GM12878 (cell line): ENCODE data around the gene HAPLN2. TPM values are rescaled to one million over a fixed set of nuclear protein-coding genes. Genes with fewer than 3 reads are reported as not detected.

Experiments used
- BCL11A ChIP-seq: IDR thresholded peaks from 2 replicates; pipeline ENCODE4 v1.6.1; 2011; ENCODE audit warnings: low read depth, low read length
- BRCA1 ChIP-seq: IDR thresholded peaks from 2 replicates; pipeline ENCODE4 v1.6.1; 2011; ENCODE audit warnings: low read depth, low read length, improper control_type of control experiment
- CHD4 ChIP-seq: fragments of 200-600 bp; sonication (generic); IDR thresholded peaks from 2 replicates; pipeline ENCODE4 v1.6.1; 2016; ENCODE audit warnings: mild to moderate bottlenecking
- CTCF ChIP-seq, 3 experiments: IDR thresholded peaks in 2 of 3; conservative IDR thresholded peaks in 1 of 3; 2 replicates each; pipeline ENCODE4 v1.5.1; 2011; ENCODE audit warnings: low read depth in 3 of 3, low read length in 3 of 3, mild to moderate bottlenecking in 3 of 3, control low read depth in 2 of 3, moderate library complexity in 2 of 3, inconsistent platforms in 1 of 3, mixed read lengths in 1 of 3; ENCODE audit not compliant: control insufficient read depth in 2 of 3, insufficient read depth in 1 of 3; ENCODE audit errors: extremely low read depth in 1 of 3
- E2F4 ChIP-seq: IDR thresholded peaks from 2 replicates; pipeline ENCODE4 v1.6.1; 2012; ENCODE audit warnings: low read depth, low read length, improper control_type of control experiment
- E2F8 ChIP-seq: fragments of 450-650 bp; IDR thresholded peaks from 2 replicates; pipeline ENCODE4 v1.6.1; 2018; ENCODE audit warnings: mild to moderate bottlenecking, low read depth, moderate library complexity; ENCODE audit not compliant: partially characterized antibody
- EGR1 ChIP-seq, 2 experiments: IDR thresholded peaks; 1 replicate in 1 of 2; 2 replicates in 1 of 2; pipeline ENCODE4 v1.6.1; 2011 to 2012; ENCODE audit warnings: low read depth in 2 of 2, low read length in 2 of 2, borderline replicate concordance in 1 of 2, mild to moderate bottlenecking in 1 of 2, moderate library complexity in 1 of 2
- FOXM1 ChIP-seq: IDR thresholded peaks from 2 replicates; pipeline ENCODE4 v1.6.1; 2012; ENCODE audit warnings: low read depth, mild to moderate bottlenecking, inconsistent platforms, low read length, moderate library complexity
- IRF3 ChIP-seq: fragments of 450-650 bp; IDR thresholded peaks from 2 replicates; pipeline ENCODE4 v1.6.1; 2014; ENCODE audit warnings: mild to moderate bottlenecking
- MTA2 ChIP-seq: fragments of 450-650 bp; IDR thresholded peaks from 2 replicates; pipeline ENCODE4 v1.6.1; 2016; ENCODE audit warnings: low read depth, mild to moderate bottlenecking, moderate library complexity
- NBN ChIP-seq: fragments of 450-650 bp; IDR thresholded peaks from 2 replicates; pipeline ENCODE4 v1.6.1; 2016
- NR2C1 ChIP-seq: fragments of 450-650 bp; IDR thresholded peaks from 2 replicates; pipeline ENCODE4 v1.6.1; 2017; ENCODE audit warnings: antibody characterized with exemption, mild to moderate bottlenecking, moderate library complexity
- RELA ChIP-seq: fragments of 450-650 bp; IDR thresholded peaks from 2 replicates; pipeline ENCODE4 v1.8.0; 2014; ENCODE audit warnings: borderline replicate concordance; ENCODE audit not compliant: partially characterized antibody
- RUNX3 ChIP-seq: IDR thresholded peaks from 2 replicates; pipeline ENCODE4 v1.6.1; 2012; ENCODE audit warnings: low read length, inconsistent platforms
- SIN3A ChIP-seq: IDR thresholded peaks from 2 replicates; pipeline ENCODE4 v1.6.1; 2012; ENCODE audit warnings: low read depth, low read length, improper control_type of control experiment
- SIX5 ChIP-seq: IDR thresholded peaks from 2 replicates; pipeline ENCODE4 v1.6.1; 2011; ENCODE audit warnings: mild to moderate bottlenecking, low read depth, low read length, moderate library complexity; ENCODE audit not compliant: severe bottlenecking
- SMAD1 ChIP-seq: fragments of 450-650 bp; IDR thresholded peaks from 2 replicates; pipeline ENCODE4 v1.6.1; 2018; ENCODE audit warnings: mild to moderate bottlenecking, low read depth; ENCODE audit not compliant: partially characterized antibody
- SMAD5 ChIP-seq: IDR thresholded peaks from 2 replicates; pipeline ENCODE4 v1.6.1; 2016; ENCODE audit warnings: antibody characterized with exemption, low read depth
- SREBF2 ChIP-seq: IDR thresholded peaks from 2 replicates; pipeline ENCODE4 v1.6.1; 2012; ENCODE audit warnings: mild to moderate bottlenecking, low read length
- SRF ChIP-seq, 2 experiments: IDR thresholded peaks; 2 replicates each; pipeline ENCODE4 v1.6.1; 2011; ENCODE audit warnings: low read depth in 2 of 2, low read length in 2 of 2, mild to moderate bottlenecking in 1 of 2, moderate library complexity in 1 of 2
- TCF3 ChIP-seq: IDR thresholded peaks from 2 replicates; pipeline ENCODE4 v1.6.1; 2012; ENCODE audit warnings: low read depth, mild to moderate bottlenecking, low read length, borderline replicate concordance; ENCODE audit not compliant: insufficient read depth
- TCF7 ChIP-seq: IDR thresholded peaks from 2 replicates; pipeline ENCODE4 v1.6.1; 2014; ENCODE audit warnings: antibody characterized with exemption, borderline replicate concordance
- polyA plus RNA-seq, 11 experiments: library from polyadenylated mRNA; depleted of rRNA in 4 of 11; unstranded in 6 of 11; stranded (reverse) in 5 of 11; fragments of >200 nt; fragmentation: Nextera tagmentation in 4 of 11; fragmentation: Illumina TruSeq in 1 of 11; extraction: Ambion mirVana in 4 of 11; extraction: Trizol in 1 of 11; gene quantifications; 1 replicate in 1 of 11; 2 replicates in 10 of 11; pipeline versions ENCODE4 v1.2.1 to v1.2.3, GENCODE V29; 2011 to 2016; ENCODE audit warnings: inconsistent platforms in 2 of 11, missing spikeins in 2 of 11, low read depth in 1 of 11
- total RNA-seq, 4 experiments: library from RNA; depleted of rRNA in 3 of 4; stranded (reverse); fragments of >200 nt in 3 of 4; fragmentation: Illumina TruSeq in 1 of 4; extraction: Trizol in 1 of 4; gene quantifications; 2 replicates each; pipeline versions ENCODE4 v1.2.1 to v1.2.3, GENCODE V29; 2013 to 2021
- TF ChIP-seq, protein P1 (sequence below): IDR thresholded peaks from 2 replicates; pipeline ENCODE4 v1.6.1; 2011; ENCODE audit warnings: borderline replicate concordance, low read depth, mild to moderate bottlenecking, moderate library complexity, low read length; ENCODE audit not compliant: insufficient read depth, poor library complexity, severe bottlenecking

HAPLN2 gene
- total and polyA plus RNA-seq, 10 of the 15 experiments (the other 5 are each of a cell fraction or from before 2014, with no cell fraction given) = 0.15 to 0.24 TPM; not detected in 8

- TF ChIP-seq SRF (IDR thresholded peaks at IDR 0.05; ENCODE audit: low read depth in 2 of 2, low read length in 2 of 2) (no peak), NR2C1 (peak; percentile 23; the same call in 1 of the 2 replicates), IRF3 (no peak), SREBF2 (no peak), E2F8 (peak; percentile 82), SMAD1 (no peak), E2F4 (peak; percentile 99), TCF7 (no peak), FOXM1 (no peak), NBN (peak; percentile 71), MTA2 (no peak), SIX5 (peak; percentile 91), BCL11A (no peak), BRCA1 (no peak), EGR1 (IDR thresholded peaks at IDR 0.05; ENCODE audit: borderline replicate concordance in 1 of 2, low read depth in 2 of 2, low read length in 2 of 2) (peak in 1 of 2 experiments; percentile 48; a peak in 1 of 3 replicates), RUNX3 (no peak; the same call in 1 of the 2 replicates), SIN3A (peak; percentile 99), TCF3 (no peak), CTCF (IDR thresholded peaks at IDR 0.05 in 2 of 3, conservative IDR thresholded peaks at IDR 0.05 in 1 of 3; ENCODE audit: control insufficient read depth in 2 of 3, extremely low read depth in 1 of 3, insufficient read depth in 1 of 3, low read depth in 3 of 3, low read length in 3 of 3) (no peak), RELA (no peak), SMAD5 (no peak), CHD4 (no peak)
- TF ChIP-seq, protein P1, sequence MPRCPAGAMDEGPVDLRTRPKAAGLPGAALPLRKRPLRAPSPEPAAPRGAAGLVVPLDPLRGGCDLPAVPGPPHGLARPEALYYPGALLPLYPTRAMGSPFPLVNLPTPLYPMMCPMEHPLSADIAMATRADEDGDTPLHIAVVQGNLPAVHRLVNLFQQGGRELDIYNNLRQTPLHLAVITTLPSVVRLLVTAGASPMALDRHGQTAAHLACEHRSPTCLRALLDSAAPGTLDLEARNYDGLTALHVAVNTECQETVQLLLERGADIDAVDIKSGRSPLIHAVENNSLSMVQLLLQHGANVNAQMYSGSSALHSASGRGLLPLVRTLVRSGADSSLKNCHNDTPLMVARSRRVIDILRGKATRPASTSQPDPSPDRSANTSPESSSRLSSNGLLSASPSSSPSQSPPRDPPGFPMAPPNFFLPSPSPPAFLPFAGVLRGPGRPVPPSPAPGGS = no peak
Measured at GRCh38 chr1:156571919-156572662, 47.1 kb upstream of the HAPLN2 start, which contains the start of gene IQGAP3 (continued).
